C4-2B (cell line): ENCODE results near the gene COL9A3.
A peak's percentile ranks its signal among the peaks of the same experiment; 100 is the strongest.

ENCODE experiments used
- H3K27ac ChIP-seq: fragments of 450-650 bp; 2 replicates; pipeline ENCODE4 v1.5.1; 2017
- ZFX ChIP-seq: fragments of 450-650 bp; IDR thresholded peaks from 2 replicates; pipeline ENCODE4 v1.6.1; 2017
- TF ChIP-seq, protein P1 (sequence below): fragments of 450-650 bp; conservative IDR thresholded peaks from 2 replicates; pipeline ENCODE4 v1.5.1; 2017; ENCODE audit warnings: mild to moderate bottlenecking

The COL9A3 gene

DNA sequence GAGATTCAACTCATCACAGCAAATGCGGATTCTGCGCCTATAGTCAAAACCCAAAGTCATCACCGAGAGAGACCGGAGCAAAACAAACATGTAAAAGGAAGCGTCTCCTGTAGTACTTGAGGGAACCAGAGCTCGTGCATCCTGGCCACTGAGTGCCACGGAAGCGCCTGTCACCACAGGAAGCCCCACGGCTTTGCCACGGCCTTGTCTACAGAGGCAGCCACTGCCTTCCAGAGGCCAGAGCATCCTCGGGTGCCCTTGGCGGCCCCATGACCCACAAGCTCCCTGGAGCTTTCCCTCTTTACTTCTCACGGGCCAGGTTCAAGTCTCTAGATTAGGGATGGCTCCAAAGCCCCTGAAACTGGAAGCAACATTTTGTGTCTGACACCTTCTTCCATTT is 37.3 kb downstream of the COL9A3 start:
- no peak for TF ChIP-seq ZFX
- TF ChIP-seq, protein P1, sequence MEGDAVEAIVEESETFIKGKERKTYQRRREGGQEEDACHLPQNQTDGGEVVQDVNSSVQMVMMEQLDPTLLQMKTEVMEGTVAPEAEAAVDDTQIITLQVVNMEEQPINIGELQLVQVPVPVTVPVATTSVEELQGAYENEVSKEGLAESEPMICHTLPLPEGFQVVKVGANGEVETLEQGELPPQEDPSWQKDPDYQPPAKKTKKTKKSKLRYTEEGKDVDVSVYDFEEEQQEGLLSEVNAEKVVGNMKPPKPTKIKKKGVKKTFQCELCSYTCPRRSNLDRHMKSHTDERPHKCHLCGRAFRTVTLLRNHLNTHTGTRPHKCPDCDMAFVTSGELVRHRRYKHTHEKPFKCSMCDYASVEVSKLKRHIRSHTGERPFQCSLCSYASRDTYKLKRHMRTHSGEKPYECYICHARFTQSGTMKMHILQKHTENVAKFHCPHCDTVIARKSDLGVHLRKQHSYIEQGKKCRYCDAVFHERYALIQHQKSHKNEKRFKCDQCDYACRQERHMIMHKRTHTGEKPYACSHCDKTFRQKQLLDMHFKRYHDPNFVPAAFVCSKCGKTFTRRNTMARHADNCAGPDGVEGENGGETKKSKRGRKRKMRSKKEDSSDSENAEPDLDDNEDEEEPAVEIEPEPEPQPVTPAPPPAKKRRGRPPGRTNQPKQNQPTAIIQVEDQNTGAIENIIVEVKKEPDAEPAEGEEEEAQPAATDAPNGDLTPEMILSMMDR, result no peak
- H3K27ac ChIP-seq, result no peak overlapping the region

DNA sequence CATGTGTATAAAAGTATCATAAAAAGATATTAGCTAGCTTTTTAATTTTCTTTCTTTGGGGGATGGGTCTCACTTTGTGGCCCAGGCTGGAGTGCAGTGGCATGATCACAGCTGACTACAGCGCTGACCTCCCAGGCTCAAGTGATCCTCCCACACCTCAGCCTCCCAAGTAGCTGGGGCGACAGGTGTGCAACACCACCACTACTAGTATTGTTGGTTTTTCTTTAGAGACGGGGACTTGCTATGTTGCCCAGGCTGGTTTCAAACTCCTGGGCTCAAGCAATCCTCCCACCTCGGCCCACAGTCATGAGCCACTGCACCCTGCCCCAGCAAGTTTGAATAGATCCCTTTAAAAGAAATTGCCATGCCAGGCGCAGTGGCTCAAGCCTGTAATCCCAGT is 38.3 kb downstream of the COL9A3 start:
- H3K27ac ChIP-seq, result no peak overlapping the region
- no peak for TF ChIP-seq ZFX
- TF ChIP-seq, protein P1, result no peak

DNA sequence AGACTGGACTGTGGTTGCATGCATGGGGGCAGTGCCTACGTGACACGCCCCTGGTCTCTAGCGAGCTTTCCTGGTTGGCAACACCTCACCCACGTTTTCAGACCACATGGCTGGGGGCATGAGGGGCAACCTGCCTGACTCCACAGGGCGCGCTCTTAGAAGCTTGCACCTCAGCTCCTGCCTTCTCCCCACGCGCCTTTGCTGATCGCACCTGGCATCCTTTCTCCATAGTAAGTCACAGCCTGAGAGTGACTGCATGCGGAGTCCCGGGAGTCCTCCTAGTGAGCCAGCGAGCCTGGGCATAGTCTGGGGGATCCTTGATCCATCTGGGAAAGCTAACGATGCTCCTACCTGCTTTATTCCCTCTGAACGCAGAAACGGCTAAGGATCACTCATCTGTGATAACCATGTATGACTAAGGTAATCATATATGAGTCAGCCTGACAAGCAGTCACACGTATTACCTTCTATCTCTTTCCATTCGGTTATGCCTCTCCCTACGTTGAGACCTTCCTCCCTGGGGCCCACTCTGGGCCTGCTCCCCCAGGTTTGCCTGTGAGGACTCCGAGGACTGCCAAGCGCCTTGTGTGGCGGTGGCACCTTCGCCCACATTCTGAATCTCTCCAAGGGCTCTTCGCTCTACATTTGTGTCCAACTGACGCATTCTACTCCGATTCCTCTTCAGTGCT is 40.2 kb downstream of the COL9A3 start:
- TF ChIP-seq, protein P1, result no peak
- TF ChIP-seq ZFX, result no peak
- no peak overlapping the region for H3K27ac ChIP-seq

DNA sequence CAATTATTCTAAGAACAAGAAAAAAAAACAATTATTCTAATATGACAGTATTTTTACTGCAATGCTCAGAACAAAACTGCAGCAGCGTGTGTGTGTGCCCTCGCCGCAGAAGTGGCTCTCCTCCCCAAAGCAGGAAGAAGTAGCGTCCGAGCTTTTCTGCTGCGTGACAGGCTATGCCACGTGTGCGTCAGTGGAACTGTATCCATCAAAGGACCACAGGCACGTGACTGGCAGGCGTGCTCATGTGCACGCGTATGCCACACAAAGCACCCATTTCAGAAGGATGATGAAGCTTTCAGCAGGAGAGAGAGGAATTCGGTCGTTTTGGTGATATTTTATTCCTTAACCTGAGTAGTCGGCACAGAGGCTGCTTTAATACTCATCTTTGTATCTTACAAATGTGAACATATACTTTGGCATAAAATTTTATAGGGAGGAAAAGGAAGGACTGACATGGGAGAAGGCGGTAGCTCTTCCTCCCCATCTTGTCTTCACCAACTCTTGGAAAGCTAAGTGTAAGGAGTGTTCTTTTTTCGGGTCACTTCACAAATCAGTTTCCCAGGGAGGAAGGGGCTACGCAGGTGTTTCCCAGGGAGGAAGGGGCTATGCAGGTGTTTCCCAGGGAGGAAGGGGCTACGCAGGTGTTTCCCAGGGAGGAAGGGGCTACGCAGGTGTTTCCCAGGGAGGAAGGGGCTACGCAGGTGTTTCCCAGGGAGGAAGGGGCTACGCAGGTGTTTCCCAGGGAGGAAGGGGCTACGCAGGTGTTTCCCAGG is 41.4 kb downstream of the COL9A3 start:
- no peak overlapping the region for H3K27ac ChIP-seq
- TF ChIP-seq, protein P1, result no peak
- no peak for TF ChIP-seq ZFX

DNA sequence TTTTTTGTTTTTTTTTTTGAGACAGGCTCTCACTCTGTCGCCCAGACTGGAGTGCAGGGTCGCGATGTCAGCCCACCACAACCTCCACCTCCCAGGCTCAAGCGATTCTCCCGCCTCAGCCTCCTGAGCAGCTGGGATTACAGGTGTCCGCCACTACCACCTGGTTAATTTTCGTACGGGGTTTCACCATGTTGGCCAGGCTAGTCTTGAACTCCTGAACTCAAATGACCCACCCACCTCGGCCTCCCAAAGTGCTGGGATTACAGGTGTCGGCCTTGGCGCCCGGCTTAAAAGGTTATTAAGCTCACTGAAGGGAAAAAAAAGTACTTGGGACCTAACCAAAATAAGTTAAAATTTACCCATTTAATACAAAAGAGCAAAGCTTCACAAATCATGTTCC is 42.9 kb downstream of the COL9A3 start:
- H3K27ac ChIP-seq, result no peak overlapping the region
- TF ChIP-seq ZFX, result no peak
- TF ChIP-seq, protein P1, result no peak

DNA sequence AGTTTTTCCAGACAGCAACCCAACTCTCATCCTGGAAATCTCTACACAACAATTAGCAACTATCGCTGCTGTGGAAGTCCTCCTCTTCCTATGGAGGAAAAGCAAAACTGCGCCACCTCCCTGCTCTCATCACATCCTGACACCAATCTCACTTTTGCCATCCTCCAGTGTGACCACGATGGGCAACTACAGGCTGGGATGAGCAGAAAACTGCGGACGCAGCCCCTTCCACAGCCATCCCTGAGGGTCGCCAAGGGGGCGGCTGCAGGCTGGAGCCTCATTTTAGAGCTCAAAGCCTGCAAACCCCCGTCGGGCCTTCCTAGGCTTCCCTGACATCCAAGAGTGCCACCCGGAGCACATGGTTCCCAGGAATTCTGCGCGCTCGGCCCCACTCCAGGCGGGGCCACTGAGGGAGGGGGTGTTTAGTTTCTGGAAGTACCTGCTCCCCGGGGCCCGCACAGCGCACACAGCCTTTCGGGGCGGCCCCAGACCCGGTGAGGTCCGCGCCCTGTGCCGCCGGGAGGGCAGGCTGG is 43.6 kb downstream of the COL9A3 start:
- TF ChIP-seq, protein P1, result no peak
- TF ChIP-seq ZFX, result no peak
- H3K27ac ChIP-seq, result peak overlapping the region; percentile 56

DNA sequence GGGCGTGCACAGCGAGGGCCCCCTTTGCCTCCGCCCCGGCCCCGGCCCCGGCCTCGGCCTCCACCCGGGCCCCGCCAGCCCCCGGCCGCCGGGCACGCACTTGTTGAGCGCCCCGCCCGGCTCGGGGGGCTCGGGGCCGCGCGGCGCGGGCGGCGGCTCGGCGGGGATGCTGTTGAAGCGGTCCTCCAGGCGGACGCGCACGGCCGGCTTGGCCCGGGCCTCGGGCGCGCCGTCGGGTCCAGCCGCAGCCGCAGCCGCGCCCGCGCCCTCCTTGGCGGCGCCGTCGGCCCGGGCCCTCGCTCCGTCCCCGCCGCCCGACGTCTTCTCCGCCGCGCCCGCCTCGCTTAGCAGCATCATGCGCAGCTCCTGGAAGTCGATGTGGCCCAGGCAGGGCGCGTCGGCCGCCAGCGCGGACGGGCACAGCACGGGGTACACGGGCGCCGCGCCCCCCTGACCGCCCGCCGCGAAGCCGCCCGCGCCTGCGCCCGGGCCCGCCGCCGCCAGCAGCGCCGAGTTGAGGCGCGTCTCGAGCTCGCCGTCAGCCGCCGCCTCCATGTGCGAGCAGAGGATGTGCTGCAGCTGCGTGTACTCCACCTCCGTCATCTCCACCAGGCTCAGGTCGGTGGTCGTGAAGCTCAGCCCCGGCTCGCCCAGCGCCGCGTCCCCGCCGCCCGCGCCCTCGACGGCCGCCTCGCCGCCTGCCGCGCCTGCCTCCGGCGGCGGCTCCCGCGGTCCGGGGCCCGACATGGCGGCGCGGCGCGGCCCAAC is 44.3 kb downstream of the COL9A3 start:
- peak overlapping the region; percentile 56 for H3K27ac ChIP-seq

More for the DNA sequence above, 44.3 kb downstream of the COL9A3 start:
- TF ChIP-seq ZFX, result peak; percentile 49; the same call in 1 of the 2 replicates
- TF ChIP-seq, protein P1, result no peak
